ENCODE measurements around the gene APBA2.
A peak's percentile ranks its signal among the peaks of the same experiment; 100 is the strongest.
"Not testable (repeated sequence)": the region's sequence is repeated elsewhere in the genome, so short reads cannot be mapped to it uniquely, and the experiment has no call there.

The APBA2 gene

GRCh38 chr15:29102173-29102794 lies 216.5 kb downstream of the APBA2 start:
- TF ChIP-seq CTCF (IDR thresholded peaks at IDR 0.05; ENCODE audit: control insufficient read depth, extremely low read depth, insufficient read depth) = peak; percentile 88
- DNase-seq (ENCODE audit: low read depth); H3K4me3 ChIP-seq (ENCODE audit: low read depth, low read length): not testable (repeated sequence)

GRCh38 chr15:29102911-29103823 lies 217.4 kb downstream of the APBA2 start:
- no peak for TF ChIP-seq CTCF (IDR thresholded peaks at IDR 0.05; ENCODE audit: control insufficient read depth, extremely low read depth, insufficient read depth)

GRCh38 chr15:29103824-29104565 lies 218.2 kb downstream of the APBA2 start:
- TF ChIP-seq CTCF (IDR thresholded peaks at IDR 0.05; ENCODE audit: control insufficient read depth, extremely low read depth, insufficient read depth) = peak; percentile 73
- H3K4me3 ChIP-seq (ENCODE audit: low read depth, low read length) = no peak overlapping the region
- no peak for DNase-seq (ENCODE audit: low read depth)

More at GRCh38 chr15:29102911-29103823, 217.4 kb downstream of the APBA2 start:
- DNase-seq (ENCODE audit: low read depth) = no peak
- H3K4me3 ChIP-seq (ENCODE audit: low read depth, low read length) = no peak overlapping the region

GRCh38 chr15:29104566-29104880 lies 218.7 kb downstream of the APBA2 start:
- H3K4me3 ChIP-seq (ENCODE audit: low read depth, low read length) = no peak overlapping the region
- TF ChIP-seq CTCF (IDR thresholded peaks at IDR 0.05; ENCODE audit: control insufficient read depth, extremely low read depth, insufficient read depth) = no peak
- DNase-seq (ENCODE audit: low read depth) = no peak

- no peak for TF ChIP-seq CTCF (IDR thresholded peaks at IDR 0.05; ENCODE audit: control insufficient read depth, extremely low read depth, insufficient read depth)
- DNase-seq (ENCODE audit: low read depth) = no peak
- H3K4me3 ChIP-seq (ENCODE audit: low read depth, low read length) = no peak overlapping the region
Measured at GRCh38 chr15:29105151-29105854, 219.5 kb downstream of the APBA2 start.

- no peak for DNase-seq (ENCODE audit: low read depth)
- no peak for TF ChIP-seq CTCF (IDR thresholded peaks at IDR 0.05; ENCODE audit: control insufficient read depth, extremely low read depth, insufficient read depth)
- H3K4me3 ChIP-seq (ENCODE audit: low read depth, low read length) = no peak overlapping the region
Measured at GRCh38 chr15:29106116-29106515, 220.3 kb downstream of the APBA2 start.
